GM19035 (cell line): ENCODE results near the gene PPP3CA.
"Not testable (repeated sequence)": the region's sequence is repeated elsewhere in the genome, so short reads cannot be mapped to it uniquely, and the experiment has no call there.

Experiments
- ATAC-seq: cut with Tn5 transposase; IDR thresholded peaks from one replicate; pipeline ENCODE4 v1.9.1; 2021; ENCODE audit not compliant: unreplicated experiment

The PPP3CA gene

GRCh38 chr4:101148551-101148950 lies 198.8 kb downstream of the PPP3CA start:
- no peak for ATAC-seq

- no peak for ATAC-seq
Observed at GRCh38 chr4:101147283-101147682, 200.0 kb downstream of the PPP3CA start.

- ATAC-seq = no peak
Observed at GRCh38 chr4:101145021-101145420, 202.3 kb downstream of the PPP3CA start.

GRCh38 chr4:101142259-101142658 lies 205.1 kb downstream of the PPP3CA start:
- no peak for ATAC-seq

GRCh38 chr4:101141855-101142254 lies 205.5 kb downstream of the PPP3CA start:
- no peak for ATAC-seq

GRCh38 chr4:101141230-101141629 lies 206.1 kb downstream of the PPP3CA start:
- no peak for ATAC-seq

- ATAC-seq = no peak
Observed at GRCh38 chr4:101140228-101140627, 207.1 kb downstream of the PPP3CA start.

- ATAC-seq = no peak
Observed at GRCh38 chr4:101136373-101137370, 210.7 kb downstream of the PPP3CA start.

GRCh38 chr4:101135371-101136010 lies 211.8 kb downstream of the PPP3CA start:
- peak; percentile 54 for ATAC-seq

- not testable (repeated sequence) for ATAC-seq
Observed at GRCh38 chr4:101131058-101131457, 216.3 kb downstream of the PPP3CA start.

- not testable (repeated sequence) for ATAC-seq
Observed at GRCh38 chr4:101128898-101129297, 218.4 kb downstream of the PPP3CA start.

- no peak for ATAC-seq
Observed at GRCh38 chr4:101128473-101128872, 218.9 kb downstream of the PPP3CA start.

GRCh38 chr4:101127176-101127790 lies 220.0 kb downstream of the PPP3CA start:
- no peak for ATAC-seq

GRCh38 chr4:101126059-101126458 lies 221.3 kb downstream of the PPP3CA start:
- no peak for ATAC-seq

GRCh38 chr4:101125045-101125942 lies 222.0 kb downstream of the PPP3CA start:
- ATAC-seq = no peak

GRCh38 chr4:101123231-101123630 lies 224.1 kb downstream of the PPP3CA start:
- ATAC-seq = no peak

GRCh38 chr4:101122019-101122418 lies 225.3 kb downstream of the PPP3CA start:
- no peak for ATAC-seq

- ATAC-seq = no peak
Observed at GRCh38 chr4:101119141-101119540, 228.2 kb downstream of the PPP3CA start.

GRCh38 chr4:101118617-101119016 lies 228.7 kb downstream of the PPP3CA start:
- no peak for ATAC-seq

- ATAC-seq = no peak
Observed at GRCh38 chr4:101115887-101116286, 231.4 kb downstream of the PPP3CA start.

GRCh38 chr4:101114936-101115372 lies 232.4 kb downstream of the PPP3CA start:
- no peak for ATAC-seq
